ENCODE results near the gene SERINC2.

GRCh38 chr1:31427322-31427721 is 14.3 kb downstream of the SERINC2 start:
- TF ChIP-seq USF1 (CRISPR knock-in tag; IDR thresholded peaks at IDR 0.05) (no peak), ATF6 (CRISPR knock-in tag; IDR thresholded peaks at IDR 0.05) (no peak), ZNF317 (CRISPR knock-in tag; IDR thresholded peaks at IDR 0.05; ENCODE audit: borderline replicate concordance, low read depth) (no peak), ZMAT4 (CRISPR knock-in tag; IDR thresholded peaks at IDR 0.05) (no peak), CTCF (IDR thresholded peaks at IDR 0.05) (no peak), IRF2 (CRISPR knock-in tag; IDR thresholded peaks at IDR 0.05; ENCODE audit: borderline replicate concordance, low read depth) (no peak), CREM (CRISPR knock-in tag; IDR thresholded peaks at IDR 0.05) (no peak), ELF4 (CRISPR knock-in tag; IDR thresholded peaks at IDR 0.05; ENCODE audit: low read depth) (no peak), ZNF512 (CRISPR knock-in tag; IDR thresholded peaks at IDR 0.05; ENCODE audit: borderline replicate concordance) (no peak), STAT6 (CRISPR knock-in tag; conservative IDR thresholded peaks at IDR 0.05; ENCODE audit: low read depth) (no peak), MAX (CRISPR knock-in tag; IDR thresholded peaks at IDR 0.05) (no peak)
